ENCODE results near the gene MAGEA8.
"Not testable (repeated sequence)": the region's sequence is repeated elsewhere in the genome, so short reads cannot be mapped to it uniquely, and the experiment has no call there.

DNA sequence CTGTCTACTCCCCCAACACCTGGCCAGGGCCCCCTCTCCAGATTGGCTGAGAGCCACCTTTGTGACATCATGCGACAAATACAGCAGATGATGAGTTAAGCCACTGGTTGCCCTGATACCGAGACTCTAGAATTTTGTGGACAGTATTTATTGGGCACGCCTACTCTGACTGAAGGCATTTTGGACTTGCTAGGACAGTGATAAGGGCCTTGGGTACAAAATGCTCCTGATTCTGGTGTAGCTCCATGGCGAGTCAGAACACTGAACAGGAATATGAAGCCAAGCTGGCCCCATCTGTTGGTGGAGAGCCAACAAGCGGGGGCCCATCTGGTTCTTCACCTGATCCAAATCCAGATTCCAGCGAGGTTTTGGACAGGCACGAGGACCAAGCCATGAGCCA lies 48.4 kb downstream of the MAGEA8 start, which contains the start of gene HSFX4:
- TF ChIP-seq POLR2A, CTCF (IDR thresholded peaks at IDR 0.05): not testable (repeated sequence)

All from breast epithelium (tissue), 3 donors.